Stomach (tissue), 4 donors: Measurements from ENCODE around the gene CSNK1G1.

Source experiments
- EP300 ChIP-seq: sonication (generic); formaldehyde crosslinking; IDR thresholded peaks from one replicate; pipeline ENCODE4 v1.6.1; 2017; ENCODE audit warnings: antibody characterized with exemption
- POLR2A ChIP-seq, 4 donors: fragments of 450-650 bp; IDR thresholded peaks; one replicate each; pipeline ENCODE4 v1.6.1; 2016; ENCODE audit warnings: antibody characterized with exemption in 4 of 4, control low read depth in 2 of 4, mild to moderate bottlenecking in 1 of 4, moderate library complexity in 1 of 4
- POLR2AphosphoS5 ChIP-seq, 3 donors: sonication (generic); formaldehyde crosslinking; IDR thresholded peaks; one replicate each; pipeline ENCODE4 v1.6.1; 2016; ENCODE audit warnings: antibody characterized with exemption in 3 of 3
- TF ChIP-seq, protein P1 (sequence below), 7 experiments: fragments of 450-650 bp in 4 of 7; fragments of 200-600 bp in 3 of 7; sonication (generic) in 3 of 7; IDR thresholded peaks; one replicate each; pipeline ENCODE4 v1.5.1; 2016 to 2019; ENCODE audit warnings: antibody characterized with exemption in 7 of 7, control low read depth in 2 of 7, mild to moderate bottlenecking in 1 of 7

DNA sequence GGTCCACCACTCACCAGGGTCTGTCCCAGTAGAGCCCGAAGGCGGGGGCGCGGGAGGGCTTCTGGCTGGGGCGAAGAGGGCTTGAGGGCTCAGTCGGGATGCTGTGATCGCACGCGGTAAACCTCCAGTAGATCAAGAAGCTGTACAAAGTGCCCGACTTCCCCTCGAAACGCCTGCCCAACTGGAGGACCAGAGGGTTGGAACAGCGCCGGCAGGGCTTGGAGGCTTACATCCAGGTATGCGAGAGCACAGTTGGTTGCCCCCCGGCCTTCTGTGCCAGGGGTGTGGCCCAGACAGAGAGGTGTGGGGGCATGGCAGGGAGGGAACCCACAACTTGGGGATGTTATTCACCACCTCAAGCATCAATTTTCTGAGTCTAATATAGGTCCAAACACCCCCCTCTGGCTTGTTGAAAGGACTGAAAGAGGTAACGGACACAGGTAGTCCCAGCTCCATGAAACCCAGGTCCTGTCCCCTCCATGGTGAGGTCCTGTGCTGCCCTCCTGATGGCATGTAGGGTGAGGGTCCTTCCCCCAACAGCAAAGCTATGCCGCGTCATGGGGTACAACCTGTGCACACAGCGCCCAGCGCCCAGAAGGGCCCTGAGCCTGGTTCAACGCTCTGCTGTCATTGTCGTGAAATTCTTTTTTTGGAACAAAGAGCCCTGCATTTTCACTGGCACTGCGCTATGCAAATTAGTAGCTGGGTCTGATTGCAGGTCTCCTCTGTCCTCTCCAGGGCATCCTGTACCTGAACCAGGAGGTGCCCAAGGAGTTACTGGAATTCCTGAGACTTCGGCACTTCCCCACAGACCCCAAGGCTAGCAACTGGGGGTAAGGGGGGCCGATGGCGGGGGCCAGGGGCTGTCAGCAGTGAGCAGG, 203.2 kb downstream of the CSNK1G1 start:
- no peak for TF ChIP-seq POLR2A (IDR thresholded peaks at IDR 0.05)
- TF ChIP-seq, protein P1, sequence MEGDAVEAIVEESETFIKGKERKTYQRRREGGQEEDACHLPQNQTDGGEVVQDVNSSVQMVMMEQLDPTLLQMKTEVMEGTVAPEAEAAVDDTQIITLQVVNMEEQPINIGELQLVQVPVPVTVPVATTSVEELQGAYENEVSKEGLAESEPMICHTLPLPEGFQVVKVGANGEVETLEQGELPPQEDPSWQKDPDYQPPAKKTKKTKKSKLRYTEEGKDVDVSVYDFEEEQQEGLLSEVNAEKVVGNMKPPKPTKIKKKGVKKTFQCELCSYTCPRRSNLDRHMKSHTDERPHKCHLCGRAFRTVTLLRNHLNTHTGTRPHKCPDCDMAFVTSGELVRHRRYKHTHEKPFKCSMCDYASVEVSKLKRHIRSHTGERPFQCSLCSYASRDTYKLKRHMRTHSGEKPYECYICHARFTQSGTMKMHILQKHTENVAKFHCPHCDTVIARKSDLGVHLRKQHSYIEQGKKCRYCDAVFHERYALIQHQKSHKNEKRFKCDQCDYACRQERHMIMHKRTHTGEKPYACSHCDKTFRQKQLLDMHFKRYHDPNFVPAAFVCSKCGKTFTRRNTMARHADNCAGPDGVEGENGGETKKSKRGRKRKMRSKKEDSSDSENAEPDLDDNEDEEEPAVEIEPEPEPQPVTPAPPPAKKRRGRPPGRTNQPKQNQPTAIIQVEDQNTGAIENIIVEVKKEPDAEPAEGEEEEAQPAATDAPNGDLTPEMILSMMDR (IDR thresholded peaks at IDR 0.05): no peak
- no peak for TF ChIP-seq POLR2AphosphoS5 (IDR thresholded peaks at IDR 0.05)
- no peak for TF ChIP-seq EP300
